Left ventricle myocardium inferior (tissue), 1 donor: Measurements from ENCODE around the gene GPR155. TPM values are rescaled to one million over a fixed set of nuclear protein-coding genes. Genes with fewer than 3 reads are reported as not detected.

ENCODE experiments used
- DNase-seq: peaks from one replicate; pipeline ENCODE4 v3.0.0-alpha.2; 2020
- H3K27ac ChIP-seq: fragments of 200-600 bp; replicated peaks from 2 replicates; pipeline ENCODE4 v1.8.0; 2021
- H3K27me3 ChIP-seq: fragments of 200-600 bp; 2 replicates; pipeline ENCODE4 v1.8.0; 2021; ENCODE audit warnings: low read depth
- H3K36me3 ChIP-seq: fragments of 200-600 bp; 2 replicates; pipeline ENCODE4 v1.8.0; 2021
- H3K4me1 ChIP-seq: fragments of 200-600 bp; 2 replicates; pipeline ENCODE4 v1.8.0; 2021
- H3K4me3 ChIP-seq: fragments of 200-600 bp; 2 replicates; pipeline ENCODE4 v1.8.0; 2021; ENCODE audit warnings: mild to moderate bottlenecking, moderate library complexity
- H3K9me3 ChIP-seq: fragments of 200-600 bp; replicated peaks from 2 replicates; pipeline ENCODE4 v1.8.0; 2021
- CTCF ChIP-seq: fragments of 200-600 bp; IDR thresholded peaks from 2 replicates; pipeline ENCODE4 v1.8.0; 2021; ENCODE audit warnings: antibody characterized with exemption, mild to moderate bottlenecking, borderline replicate concordance
- intact Hi-C: fragments of 100-400 bp; cut with micrococcal nuclease; formaldehyde crosslinking; loops from one replicate; pipeline ENCODE4 v1.11.0; 2022
- total RNA-seq: library from RNA; stranded (reverse); fragmentation: NEBNext Ultra II Directional; extraction: Animal tissue kit (Norgen Biotek cat#: 25700); gene quantifications from one replicate; pipeline ENCODE4 v1.2.1, GENCODE V29; 2021
- donor health status: DM: no; HTN: yes; CAD: no; lungs with severe emphysema.

GPR155 gene
- total RNA-seq, 1 donor from 2014 or later, result 16.3 TPM

GRCh38 chr2:174484573-174484972, 2.3 kb downstream of the GPR155 start:
- Histone ChIP-seq H3K4me3 (peak overlapping the region; percentile 77), H3K27me3 (no peaks in the 10 kb centered on the region), H3K4me1 (peaks cover 26% of the 10 kb centered on the region), H3K9me3 (no peaks in the 10 kb centered on the region), H3K36me3 (peaks cover 14% of the 10 kb centered on the region), H3K27ac (no peak overlapping the region)
- intact Hi-C loops, result no loop called here
- TF ChIP-seq CTCF, result no peak
- DNase-seq, result no peak

DNA sequence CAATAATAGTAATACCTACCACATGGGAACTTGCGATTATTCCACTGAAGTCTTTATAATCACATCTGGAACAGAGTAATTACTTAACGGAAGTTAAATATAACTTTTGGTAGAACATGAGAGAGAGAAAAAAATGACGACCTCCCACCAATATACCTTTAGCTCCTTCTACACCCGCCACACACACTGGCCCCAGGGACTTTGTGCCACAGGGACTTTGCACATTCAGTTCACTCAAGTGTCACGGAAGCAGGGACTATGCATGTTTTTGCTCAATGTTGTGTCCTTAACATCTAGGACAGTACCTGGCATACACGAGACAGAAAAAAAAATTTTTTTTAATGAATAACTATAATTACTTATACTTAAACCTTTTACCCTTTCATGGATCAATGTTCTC, 4.0 kb downstream of the GPR155 start:
- H3K27me3 ChIP-seq, result no peaks in the 10 kb centered on the region
- intact Hi-C loops, result no loop called here
- H3K27ac ChIP-seq, result no peak overlapping the region
- H3K4me3 ChIP-seq, result no peak overlapping the region
- H3K4me1 ChIP-seq, result peaks cover 26% of the 10 kb centered on the region
- no peaks in the 10 kb centered on the region for H3K9me3 ChIP-seq
- no peak for DNase-seq
- no peak for TF ChIP-seq CTCF
- H3K36me3 ChIP-seq, result peaks cover 18% of the 10 kb centered on the region

- Histone ChIP-seq H3K27me3 (no peaks in the 10 kb centered on the region), H3K27ac (no peak overlapping the region), H3K9me3 (no peaks in the 10 kb centered on the region), H3K36me3 (peaks cover 18% of the 10 kb centered on the region), H3K4me3 (no peak overlapping the region), H3K4me1 (no peaks in the 10 kb centered on the region)
- intact Hi-C loops, result no loop called here
- DNase-seq, result no peak
- no peak for TF ChIP-seq CTCF
These were observed 9.1 kb downstream of the GPR155 start for GRCh38 chr2:174477759-174478158.

DNA sequence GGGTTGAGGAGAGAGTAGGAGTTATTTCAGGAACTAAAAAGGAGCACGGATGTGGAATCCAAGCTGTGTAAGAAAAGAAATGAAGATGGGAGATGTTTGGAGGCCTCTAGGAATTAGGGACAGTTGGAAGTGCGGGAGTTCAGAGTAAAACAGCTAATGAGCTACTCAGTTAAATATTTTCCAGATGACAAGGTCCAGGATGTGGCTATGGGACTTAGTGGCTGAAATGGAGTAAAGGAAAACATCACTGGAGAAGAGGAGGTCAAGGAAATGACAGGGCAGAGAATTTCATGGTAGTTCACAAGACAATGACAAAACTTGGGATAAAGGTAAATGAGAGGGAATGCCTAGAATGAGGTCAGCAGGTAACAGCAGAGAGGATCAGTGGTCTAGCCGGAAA, 13.0 kb downstream of the GPR155 start:
- H3K9me3 ChIP-seq, result no peaks in the 10 kb centered on the region

GRCh38 chr2:174465327-174465726, 21.5 kb downstream of the GPR155 start:
- H3K9me3 ChIP-seq, result no peaks in the 10 kb centered on the region
- no peak overlapping the region for H3K27ac ChIP-seq
- no peak for TF ChIP-seq CTCF
- no peaks in the 10 kb centered on the region for H3K27me3 ChIP-seq
- DNase-seq, result no peak
- intact Hi-C loops, result loop anchor here (10.0 kb wide), 2 partner anchors 59 to 219 kb away; no protein-coding TSS in a partner anchor
- no peak overlapping the region for H3K4me3 ChIP-seq
- H3K4me1 ChIP-seq, result no peaks in the 10 kb centered on the region
- peaks cover 14% of the 10 kb centered on the region for H3K36me3 ChIP-seq

More for the DNA sequence above, 13.0 kb downstream of the GPR155 start:
- Histone ChIP-seq H3K27ac (no peak overlapping the region), H3K36me3 (no peaks in the 10 kb centered on the region), H3K4me1 (no peaks in the 10 kb centered on the region), H3K4me3 (no peak overlapping the region), H3K27me3 (no peaks in the 10 kb centered on the region)
- no peak for TF ChIP-seq CTCF
- no peak for DNase-seq
- intact Hi-C loops, result no loop called here

GRCh38 chr2:174461221-174461620, 25.6 kb downstream of the GPR155 start:
- no peak for DNase-seq
- Histone ChIP-seq H3K27ac (no peak overlapping the region), H3K36me3 (peaks cover 30% of the 10 kb centered on the region), H3K4me3 (no peak overlapping the region), H3K27me3 (no peaks in the 10 kb centered on the region), H3K9me3 (no peaks in the 10 kb centered on the region), H3K4me1 (no peaks in the 10 kb centered on the region)
- intact Hi-C loops, result loop anchor here (5.0 to 10.0 kb wide), 3 partner anchors 64 to 224 kb away; no protein-coding TSS in a partner anchor
- TF ChIP-seq CTCF, result no peak
